H1 (cell line): ENCODE measurements around the gene OSBPL5.
"Not testable (repeated sequence)": the region's sequence is repeated elsewhere in the genome, so short reads cannot be mapped to it uniquely, and the experiment has no call there.

Experiments
- EZH2 ChIP-seq: fragments of 200-600 bp; sonication (generic); IDR thresholded peaks from 2 replicates; pipeline ENCODE4 v1.7.1; 2012; ENCODE audit warnings: low read depth, mild to moderate bottlenecking, moderate library complexity, low read length, inconsistent platforms; ENCODE audit not compliant: severe bottlenecking
- HDAC2 ChIP-seq, 2 experiments: fragments of 300-600 bp in 1 of 2; sonication (generic) in 1 of 2; IDR thresholded peaks; 2 replicates each; pipeline ENCODE4 v1.6.1; 2011 to 2012; ENCODE audit warnings: low read depth in 2 of 2, low read length in 2 of 2, mild to moderate bottlenecking in 2 of 2, moderate library complexity in 2 of 2, borderline replicate concordance in 1 of 2, inconsistent platforms in 1 of 2
- MAX ChIP-seq: IDR thresholded peaks from 2 replicates; pipeline ENCODE4 v1.6.1; 2012; ENCODE audit warnings: inconsistent platforms
- POLR2A ChIP-seq, 2 experiments: IDR thresholded peaks; 1 replicate in 1 of 2; 2 replicates in 1 of 2; pipeline ENCODE4 v1.6.1; 2011; ENCODE audit warnings: low read depth in 2 of 2, low read length in 2 of 2, mild to moderate bottlenecking in 2 of 2; ENCODE audit errors: control extremely low read depth in 1 of 2
- POLR2AphosphoS5 ChIP-seq: IDR thresholded peaks from 2 replicates; pipeline ENCODE4 v1.6.1; 2011; ENCODE audit warnings: low read depth, low read length
- TCF12 ChIP-seq: IDR thresholded peaks from 2 replicates; pipeline ENCODE4 v1.6.1; 2011; ENCODE audit warnings: low read depth, mild to moderate bottlenecking, low read length
- ZNF274 ChIP-seq: IDR thresholded peaks from 2 replicates; pipeline ENCODE4 v1.7.0; 2012; ENCODE audit warnings: low read length, borderline replicate concordance; ENCODE audit errors: extremely low read depth
- TF ChIP-seq, protein P1 (sequence below): IDR thresholded peaks from 2 replicates; pipeline ENCODE4 v1.6.1; 2011; ENCODE audit warnings: low read length, improper control_type of control experiment
- TF ChIP-seq, protein P2 (sequence below), 3 experiments: IDR thresholded peaks; 1 replicate in 2 of 3; 2 replicates in 1 of 3; pipeline versions ENCODE4 v1.5.1 to v1.6.1; 2011; ENCODE audit warnings: low read length in 3 of 3, mild to moderate bottlenecking in 3 of 3, inconsistent platforms in 2 of 3, low read depth in 1 of 3, moderate library complexity in 1 of 3; ENCODE audit not compliant: insufficient read depth in 1 of 3; ENCODE audit errors: control extremely low read depth in 1 of 3

DNA sequence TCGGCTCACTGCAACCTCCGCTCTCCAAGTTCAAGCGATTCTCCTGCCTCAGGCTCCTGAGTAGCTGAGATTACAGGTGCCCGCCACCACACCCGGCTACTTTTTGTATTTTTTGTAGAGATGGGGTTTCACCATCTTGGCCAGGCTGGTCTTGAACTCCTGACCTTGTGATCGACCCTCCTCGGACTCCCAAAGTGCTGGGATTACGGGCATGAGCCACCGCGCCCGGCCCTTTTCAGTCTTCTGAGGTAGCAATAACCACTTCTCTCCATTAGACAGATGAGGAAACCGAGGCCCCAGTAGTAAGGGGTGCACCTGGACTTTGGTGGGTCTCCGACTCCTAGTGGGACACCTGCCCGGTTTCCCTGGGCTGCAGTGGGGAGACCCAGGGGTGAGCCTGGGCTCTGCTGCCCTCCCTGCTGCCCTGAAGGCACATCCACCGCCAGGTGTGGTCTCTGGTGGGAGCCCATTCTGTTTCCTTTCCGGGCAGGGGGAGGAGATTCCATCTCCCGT lies 3.7 kb upstream of the OSBPL5 start:
- not testable (repeated sequence) for TF ChIP-seq TCF12; POLR2A (IDR thresholded peaks at IDR 0.05; ENCODE audit: control extremely low read depth in 1 of 2, low read depth in 2 of 2, low read length in 2 of 2); POLR2AphosphoS5; MAX; HDAC2 (IDR thresholded peaks at IDR 0.05; ENCODE audit: borderline replicate concordance in 1 of 2, low read depth in 2 of 2, low read length in 2 of 2); ZNF274
- TF ChIP-seq, protein P1, sequence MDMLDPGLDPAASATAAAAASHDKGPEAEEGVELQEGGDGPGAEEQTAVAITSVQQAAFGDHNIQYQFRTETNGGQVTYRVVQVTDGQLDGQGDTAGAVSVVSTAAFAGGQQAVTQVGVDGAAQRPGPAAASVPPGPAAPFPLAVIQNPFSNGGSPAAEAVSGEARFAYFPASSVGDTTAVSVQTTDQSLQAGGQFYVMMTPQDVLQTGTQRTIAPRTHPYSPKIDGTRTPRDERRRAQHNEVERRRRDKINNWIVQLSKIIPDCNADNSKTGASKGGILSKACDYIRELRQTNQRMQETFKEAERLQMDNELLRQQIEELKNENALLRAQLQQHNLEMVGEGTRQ = not testable (repeated sequence)
- TF ChIP-seq, protein P2, sequence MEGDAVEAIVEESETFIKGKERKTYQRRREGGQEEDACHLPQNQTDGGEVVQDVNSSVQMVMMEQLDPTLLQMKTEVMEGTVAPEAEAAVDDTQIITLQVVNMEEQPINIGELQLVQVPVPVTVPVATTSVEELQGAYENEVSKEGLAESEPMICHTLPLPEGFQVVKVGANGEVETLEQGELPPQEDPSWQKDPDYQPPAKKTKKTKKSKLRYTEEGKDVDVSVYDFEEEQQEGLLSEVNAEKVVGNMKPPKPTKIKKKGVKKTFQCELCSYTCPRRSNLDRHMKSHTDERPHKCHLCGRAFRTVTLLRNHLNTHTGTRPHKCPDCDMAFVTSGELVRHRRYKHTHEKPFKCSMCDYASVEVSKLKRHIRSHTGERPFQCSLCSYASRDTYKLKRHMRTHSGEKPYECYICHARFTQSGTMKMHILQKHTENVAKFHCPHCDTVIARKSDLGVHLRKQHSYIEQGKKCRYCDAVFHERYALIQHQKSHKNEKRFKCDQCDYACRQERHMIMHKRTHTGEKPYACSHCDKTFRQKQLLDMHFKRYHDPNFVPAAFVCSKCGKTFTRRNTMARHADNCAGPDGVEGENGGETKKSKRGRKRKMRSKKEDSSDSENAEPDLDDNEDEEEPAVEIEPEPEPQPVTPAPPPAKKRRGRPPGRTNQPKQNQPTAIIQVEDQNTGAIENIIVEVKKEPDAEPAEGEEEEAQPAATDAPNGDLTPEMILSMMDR (IDR thresholded peaks at IDR 0.05; ENCODE audit: control extremely low read depth in 1 of 3, insufficient read depth in 1 of 3, low read depth in 1 of 3, low read length in 3 of 3) = not testable (repeated sequence)
- peak; percentile 3 for TF ChIP-seq EZH2
